OCI-M2 (cell line): Measurements from ENCODE around the gene BNIP3.
"Not testable (repeated sequence)": the region's sequence is repeated elsewhere in the genome, so short reads cannot be mapped to it uniquely, and the experiment has no call there.

Experiments used
- DNase-seq: peaks from one replicate; lab custom pipeline; 2025; ENCODE audit not compliant: unreplicated experiment; lab: John Stamatoyannopoulos, UW

BNIP3 gene

DNA sequence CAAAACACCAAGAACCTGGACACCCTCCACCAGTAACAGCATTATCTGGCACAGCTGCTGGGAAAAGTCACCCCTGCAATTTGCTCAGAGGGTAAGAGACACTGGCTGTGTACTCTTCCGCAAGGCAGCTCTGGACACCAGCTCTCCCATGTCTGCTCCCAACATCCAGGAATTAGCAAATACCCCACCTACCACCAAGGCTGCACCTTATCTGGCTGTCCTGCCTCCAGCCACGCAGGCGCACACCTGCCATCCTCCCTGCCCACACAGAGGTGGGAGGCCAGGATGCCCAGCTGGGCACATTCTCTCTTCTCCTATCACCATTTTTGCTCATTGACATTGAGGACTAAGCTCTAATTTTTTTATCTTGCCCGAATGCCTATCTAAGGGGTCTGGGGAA is 20.3 kb upstream of the BNIP3 start:
- DNase-seq: no peak

GRCh38 chr10:132001238-132001972 is 19.7 kb upstream of the BNIP3 start:
- DNase-seq: no peak

DNA sequence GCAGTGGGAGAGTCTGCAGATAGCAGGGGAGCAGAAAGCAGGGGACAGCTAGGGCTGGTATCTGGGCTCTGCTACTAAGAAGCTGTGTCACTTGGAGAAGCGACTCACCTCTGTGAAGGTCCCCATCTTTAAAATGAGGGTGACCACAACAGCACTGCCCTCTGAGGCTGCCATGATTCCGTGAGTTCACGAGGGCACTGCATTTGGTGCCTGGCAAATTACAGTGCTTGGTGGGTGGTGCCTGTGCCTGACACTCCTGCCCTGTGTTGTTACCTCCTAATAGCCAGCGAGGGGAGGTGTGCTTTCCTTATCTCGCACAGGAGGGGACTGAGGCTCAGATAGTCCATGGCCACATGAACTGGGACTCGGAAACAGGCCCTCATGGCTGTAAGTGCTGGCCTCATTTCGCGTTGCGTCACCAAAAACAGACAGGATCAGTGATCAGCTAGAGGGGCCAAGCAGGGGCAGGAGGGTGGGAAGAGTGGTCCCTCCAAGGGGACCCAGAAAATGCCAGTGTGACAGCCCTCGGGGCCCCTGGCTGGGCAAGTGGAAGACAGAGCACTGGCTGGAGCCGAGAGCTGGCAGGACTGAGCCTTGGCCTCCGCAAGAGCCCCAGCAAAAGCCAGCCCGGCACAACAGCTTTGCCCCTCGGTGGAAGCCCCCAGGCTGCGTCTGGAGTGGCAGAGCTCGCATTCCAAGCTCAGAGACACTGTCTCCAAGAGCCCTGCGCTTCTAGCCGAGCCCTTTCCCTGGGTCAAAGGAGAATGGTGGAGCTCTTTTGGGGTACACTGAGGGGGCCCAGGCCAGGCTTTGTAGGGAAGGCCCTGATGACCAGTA is 17.3 kb upstream of the BNIP3 start:
- DNase-seq: no peak

- no peak for DNase-seq
Measured at GRCh38 chr10:131998050-131998844, 16.5 kb upstream of the BNIP3 start.

- DNase-seq: no peak
Measured at GRCh38 chr10:131997366-131998049, 15.8 kb upstream of the BNIP3 start.

GRCh38 chr10:131996466-131997365 is 15.0 kb upstream of the BNIP3 start:
- DNase-seq: no peak

- no peak for DNase-seq
Measured at GRCh38 chr10:131994435-131994834, 12.7 kb upstream of the BNIP3 start.

GRCh38 chr10:131993275-131993674 is 11.6 kb upstream of the BNIP3 start:
- DNase-seq: no peak

DNA sequence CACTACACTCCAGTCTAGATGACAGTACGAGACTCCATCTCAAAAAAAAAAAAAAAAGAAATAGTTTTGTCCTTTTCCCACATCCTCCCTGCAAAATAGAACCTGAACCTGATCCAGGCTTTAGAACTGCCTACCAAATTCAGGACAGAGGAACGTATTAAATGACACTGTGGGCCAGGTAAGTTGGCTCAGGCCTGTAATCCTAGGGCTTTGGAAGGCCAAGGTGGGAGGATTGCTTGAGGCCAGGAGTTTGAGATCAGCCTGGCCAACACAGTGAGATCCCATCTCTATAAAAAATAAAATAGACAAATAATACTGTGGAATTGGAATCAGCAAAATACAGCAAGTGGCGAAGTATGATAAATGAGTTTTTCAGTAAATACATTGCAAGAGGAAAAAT is 10.0 kb upstream of the BNIP3 start:
- DNase-seq: no peak

DNA sequence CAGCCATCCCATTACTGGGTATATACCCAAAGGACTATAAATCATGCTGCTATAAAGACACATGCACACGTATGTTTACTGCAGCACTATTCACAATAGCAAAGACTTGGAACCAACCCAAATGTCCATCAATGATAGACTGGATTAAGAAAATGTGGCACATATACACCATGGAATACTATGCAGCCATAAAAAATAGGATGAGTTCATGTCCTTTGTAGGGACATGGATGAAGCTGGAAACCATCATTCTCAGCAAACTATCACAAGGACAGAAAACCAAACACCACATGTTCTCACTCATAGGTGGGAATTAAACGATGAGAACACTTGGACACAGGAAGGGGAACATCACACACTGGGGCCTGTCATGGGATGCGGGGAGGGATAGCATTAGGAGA is 6.1 kb upstream of the BNIP3 start:
- not testable (repeated sequence) for DNase-seq

- DNase-seq: not testable (repeated sequence)
Measured at GRCh38 chr10:131987301-131987700, 5.6 kb upstream of the BNIP3 start.

DNA sequence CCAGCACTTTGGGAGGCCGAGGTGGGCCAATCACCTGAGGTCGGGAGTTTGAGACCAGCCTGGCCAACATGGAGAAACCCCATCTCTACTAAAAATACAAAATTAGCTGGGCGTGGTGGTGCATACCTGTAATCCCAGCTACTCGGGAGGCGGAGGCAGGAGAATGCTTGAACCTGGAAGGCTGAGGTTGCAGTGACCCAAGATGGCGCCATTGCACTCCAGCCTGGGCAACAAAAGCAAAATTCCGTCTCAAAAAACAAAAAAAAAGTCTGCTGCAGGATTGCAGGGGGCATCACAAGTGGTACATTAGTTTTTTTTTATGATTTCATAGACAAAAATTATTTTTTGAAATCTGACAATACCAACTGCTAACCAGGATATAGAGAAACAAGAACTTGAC is 5.1 kb upstream of the BNIP3 start:
- DNase-seq: not testable (repeated sequence)

- no peak for DNase-seq
Measured at GRCh38 chr10:131983780-131984179, 2.1 kb upstream of the BNIP3 start.

DNA sequence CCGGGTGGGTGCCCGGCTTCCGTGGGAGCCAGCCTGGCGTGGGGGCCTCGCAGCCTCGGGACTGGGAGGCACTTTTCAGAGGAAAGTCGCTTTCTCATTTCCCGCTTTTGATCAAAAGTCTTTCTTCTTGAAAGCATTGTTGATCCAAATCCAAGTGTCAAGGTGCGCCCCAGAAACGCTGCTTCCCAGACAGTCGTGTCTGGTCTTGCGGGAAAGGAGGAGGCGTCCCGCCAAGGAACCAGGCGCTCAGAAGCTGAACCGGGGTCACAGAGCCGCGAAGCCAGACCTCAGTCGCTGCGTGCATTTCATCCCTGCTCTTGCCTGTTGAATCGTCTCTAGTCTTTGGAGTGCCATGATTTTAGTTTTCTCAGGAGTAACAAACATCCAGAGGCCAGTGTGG is 1.1 kb upstream of the BNIP3 start:
- DNase-seq: no peak

DNA sequence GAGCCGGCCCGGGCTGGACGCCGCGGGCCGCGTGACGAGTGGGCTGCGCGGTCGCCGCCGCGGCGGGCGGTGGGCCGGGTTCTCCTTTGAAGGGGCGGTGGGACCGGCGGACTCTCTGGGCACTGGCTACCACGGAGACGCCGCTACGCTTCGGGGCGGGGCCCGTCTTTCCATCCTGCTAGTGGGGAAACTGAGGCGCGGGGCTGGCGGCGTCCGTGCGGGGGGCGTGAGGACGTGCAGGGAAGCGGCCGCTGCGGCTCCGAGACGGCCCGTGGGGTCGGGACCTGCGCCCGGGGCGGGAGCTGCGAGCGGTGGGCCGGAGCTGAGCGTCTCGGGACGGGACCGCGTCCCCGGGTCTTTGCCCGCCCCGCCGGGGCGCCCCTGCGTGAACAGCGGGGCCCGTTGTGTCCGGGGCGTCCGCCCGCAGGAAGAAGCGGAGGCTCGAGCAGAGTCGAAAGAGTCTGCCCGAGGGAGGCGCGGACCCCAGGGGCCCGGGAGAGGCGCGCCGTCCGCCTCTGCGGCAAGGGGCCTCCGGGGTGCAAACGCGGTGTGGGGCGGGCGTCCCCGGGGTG is 548 bp upstream of the BNIP3 start:
- no peak for DNase-seq

DNA sequence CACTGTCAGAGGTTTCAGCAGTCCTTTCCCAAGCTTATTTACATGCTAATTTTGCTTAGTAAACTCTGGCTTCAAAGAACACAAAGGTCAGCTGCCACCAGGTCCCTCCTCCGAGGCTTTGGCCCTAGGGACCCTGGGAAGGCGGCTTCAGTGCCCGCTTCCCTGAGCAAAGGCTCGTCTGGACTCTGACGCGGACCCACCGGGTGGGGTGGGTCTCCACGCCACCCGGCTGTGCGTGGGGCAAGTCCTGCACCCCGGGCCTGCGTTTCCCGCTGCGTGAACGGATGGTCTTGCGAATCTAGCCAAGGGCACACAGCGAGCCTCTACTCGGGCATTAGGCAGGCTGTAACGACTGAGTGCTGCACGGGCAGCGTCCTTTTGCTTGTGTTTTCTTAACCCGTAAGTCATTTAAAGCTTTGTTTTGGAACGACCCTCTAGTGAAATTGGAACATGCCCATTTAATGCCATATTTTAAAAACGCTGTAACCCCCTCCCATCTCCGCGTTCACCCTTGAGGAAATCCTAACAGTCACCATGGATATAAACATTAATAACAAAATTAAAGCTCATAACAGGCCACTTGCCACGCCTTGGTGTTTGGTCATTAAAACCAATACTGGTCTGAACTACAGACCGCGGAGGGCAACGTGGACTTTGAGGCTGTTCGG is 828 bp downstream of the BNIP3 start:
- no peak for DNase-seq

GRCh38 chr10:131980321-131980720 is 1.4 kb downstream of the BNIP3 start:
- no peak for DNase-seq

- DNase-seq: no peak
Measured at GRCh38 chr10:131979821-131980270, 1.9 kb downstream of the BNIP3 start.

- DNase-seq: no peak
Measured at GRCh38 chr10:131979336-131979735, 2.4 kb downstream of the BNIP3 start.
